Stimulated activated CD8-positive, alpha-beta memory T cell treated with anti-CD3 and anti-CD28 coated beads, Interleukin-4, amount 100 ng/mL, for 24 hours (primary cell): ENCODE data around the gene KMT2A.
"Not testable (repeated sequence)": the region's sequence is repeated elsewhere in the genome, so short reads cannot be mapped to it uniquely, and the experiment has no call there.

Source experiments
- DNase-seq: peaks from one replicate; pipeline ENCODE4 v3.0.0-alpha.2; 2020; ENCODE audit warnings: low read depth

The KMT2A gene

GRCh38 chr11:118435290-118435892 is 901 bp upstream of the KMT2A start:
- peak; percentile 60 for DNase-seq

DNA sequence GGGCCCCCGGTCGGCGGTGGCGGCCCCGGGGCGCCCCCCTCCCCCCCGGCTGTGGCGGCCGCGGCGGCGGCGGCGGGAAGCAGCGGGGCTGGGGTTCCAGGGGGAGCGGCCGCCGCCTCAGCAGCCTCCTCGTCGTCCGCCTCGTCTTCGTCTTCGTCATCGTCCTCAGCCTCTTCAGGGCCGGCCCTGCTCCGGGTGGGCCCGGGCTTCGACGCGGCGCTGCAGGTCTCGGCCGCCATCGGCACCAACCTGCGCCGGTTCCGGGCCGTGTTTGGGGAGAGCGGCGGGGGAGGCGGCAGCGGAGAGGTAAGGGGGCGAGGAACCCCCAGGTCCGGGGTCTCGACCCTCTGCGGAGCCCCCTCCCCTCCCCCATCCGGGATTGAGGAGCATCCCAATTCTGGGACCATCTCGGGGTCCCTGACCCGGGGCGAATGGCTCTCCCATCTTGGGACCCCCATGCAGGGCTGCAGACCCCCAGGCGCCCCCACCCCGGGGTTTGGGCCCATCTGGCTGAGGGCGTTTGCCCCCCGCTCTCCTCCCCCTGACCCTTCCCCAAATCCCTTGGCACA is 431 bp downstream of the KMT2A start:
- DNase-seq, result peak; percentile 19

DNA sequence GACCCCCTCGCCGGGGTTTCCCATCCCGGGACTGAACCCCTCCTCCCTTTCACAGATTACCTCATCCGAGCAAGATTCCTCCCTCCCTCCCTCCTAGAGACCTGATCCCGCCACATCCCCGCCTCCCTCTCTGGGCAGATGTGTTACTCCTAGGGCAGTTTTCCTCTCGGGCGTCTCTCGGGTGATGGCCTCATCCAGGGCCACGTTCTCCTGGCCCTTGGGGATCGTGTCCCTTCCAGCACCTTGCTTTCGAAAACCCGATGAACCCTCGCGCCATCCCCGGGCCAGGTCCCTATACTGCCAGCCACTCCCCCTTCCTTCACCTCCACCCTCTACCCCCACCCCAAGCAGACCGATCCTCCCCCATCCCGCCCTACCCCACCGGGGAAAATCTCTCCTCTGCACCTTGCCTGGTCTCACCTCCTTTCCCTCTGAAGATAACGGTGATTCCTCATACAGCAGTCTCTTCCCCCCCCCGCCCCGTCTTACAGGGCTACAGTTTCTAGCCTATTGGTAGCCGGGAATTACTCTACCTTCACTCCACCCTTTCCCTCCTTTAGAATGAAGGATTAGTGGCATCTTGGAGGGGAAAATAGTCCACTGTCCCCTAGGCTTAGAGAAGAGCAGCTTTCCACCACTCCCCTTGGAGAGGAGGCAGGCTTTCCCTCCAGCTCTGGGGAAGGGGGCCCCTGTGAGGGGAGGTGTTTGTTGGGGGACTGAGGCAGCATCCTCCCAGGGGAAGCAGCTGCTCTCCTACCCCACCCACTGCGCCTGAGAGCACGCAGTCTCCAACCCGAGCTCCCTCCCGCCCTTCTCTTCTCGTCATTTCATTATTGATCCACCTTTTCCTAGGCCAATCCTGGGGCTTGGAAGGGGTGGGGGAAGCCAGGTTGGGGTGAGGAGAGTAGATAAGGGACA is 1.2 kb downstream of the KMT2A start:
- peak; percentile 19 for DNase-seq

- peak; percentile 13 for DNase-seq
Measured at GRCh38 chr11:118438314-118438931, 2.1 kb downstream of the KMT2A start.

DNA sequence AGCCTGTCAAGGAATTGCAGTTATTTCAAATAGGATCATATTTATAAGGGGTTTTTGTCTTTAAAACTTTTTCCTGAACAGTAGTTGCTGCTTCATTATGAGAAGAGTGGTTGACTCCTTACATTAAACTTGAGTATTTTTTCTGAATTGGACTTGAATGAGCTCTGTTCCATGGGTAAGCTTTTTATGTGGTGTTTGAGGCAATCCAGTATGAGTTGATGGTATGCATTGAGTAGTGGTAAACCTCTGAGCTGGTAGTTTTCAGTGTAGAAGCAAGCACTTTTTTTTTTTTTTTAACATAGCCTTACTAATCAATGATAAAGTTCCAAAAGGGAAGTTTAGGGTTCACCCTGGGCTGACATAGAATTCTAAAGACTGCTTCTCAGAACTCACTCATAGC is 3.4 kb downstream of the KMT2A start:
- no peak for DNase-seq

- DNase-seq, result no peak
Measured at GRCh38 chr11:118441770-118442275, 5.5 kb downstream of the KMT2A start.

GRCh38 chr11:118442301-118442700 is 6.0 kb downstream of the KMT2A start:
- no peak for DNase-seq

- no peak for DNase-seq
Measured at GRCh38 chr11:118442908-118443589, 6.8 kb downstream of the KMT2A start.

GRCh38 chr11:118443590-118444218 is 7.4 kb downstream of the KMT2A start:
- DNase-seq, result no peak

DNA sequence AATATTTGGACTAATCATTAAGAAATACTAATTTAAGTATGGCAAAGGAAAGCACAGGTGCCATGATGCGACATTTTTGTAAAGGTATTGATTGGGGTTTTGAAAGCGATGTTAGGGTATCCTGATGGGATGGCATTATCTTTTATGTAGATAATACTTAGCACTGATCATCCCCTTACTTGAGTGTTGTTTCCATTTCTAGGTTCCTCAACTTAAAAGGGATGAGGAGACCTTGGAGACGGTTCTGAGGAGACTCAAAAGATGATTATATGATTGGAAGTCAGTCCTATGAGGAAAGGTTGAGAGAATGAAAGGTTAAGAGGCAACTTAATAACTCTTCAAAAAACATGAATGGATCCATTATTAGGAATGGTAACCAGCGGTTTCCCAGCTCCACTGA is 11.1 kb downstream of the KMT2A start:
- DNase-seq, result no peak

DNA sequence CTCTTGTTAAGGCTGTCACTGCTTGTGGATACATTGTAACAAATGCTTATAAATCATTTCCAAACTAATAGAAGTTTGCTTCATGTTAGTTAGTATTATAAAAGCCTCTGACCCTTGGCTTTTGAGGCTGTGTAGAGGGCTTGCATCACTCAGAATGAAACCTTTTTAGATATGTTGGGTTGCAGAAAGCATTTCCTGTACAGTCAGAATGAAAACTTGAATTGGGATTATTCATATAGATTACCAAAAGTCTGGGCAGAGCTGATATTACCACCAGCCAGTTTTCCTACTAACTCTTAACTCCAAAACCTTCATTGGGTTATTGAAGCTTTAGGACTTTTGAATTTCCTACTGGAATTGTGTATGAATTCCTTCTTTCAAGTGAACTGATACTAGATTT is 12.0 kb downstream of the KMT2A start:
- DNase-seq, result no peak

GRCh38 chr11:118449316-118449918 is 13.1 kb downstream of the KMT2A start:
- no peak for DNase-seq

DNA sequence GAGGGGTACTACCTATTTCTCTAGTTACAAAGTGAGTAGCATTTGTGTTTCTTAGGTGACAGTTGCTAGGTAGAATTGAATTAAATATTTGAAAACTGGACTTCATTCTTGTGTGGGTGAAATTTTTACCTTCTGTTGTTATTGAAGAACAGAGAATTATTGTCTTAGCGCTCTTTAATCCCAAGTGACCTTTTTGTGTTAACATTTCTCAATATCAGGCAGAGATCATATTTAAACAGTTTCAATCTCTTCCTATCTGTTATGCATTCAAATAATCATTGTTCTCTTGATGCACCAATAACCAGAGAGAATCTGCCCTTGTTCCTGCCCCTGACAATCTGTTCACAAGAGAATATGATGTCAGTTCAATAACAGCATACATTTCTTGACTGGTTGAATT is 14.2 kb downstream of the KMT2A start:
- no peak for DNase-seq

DNA sequence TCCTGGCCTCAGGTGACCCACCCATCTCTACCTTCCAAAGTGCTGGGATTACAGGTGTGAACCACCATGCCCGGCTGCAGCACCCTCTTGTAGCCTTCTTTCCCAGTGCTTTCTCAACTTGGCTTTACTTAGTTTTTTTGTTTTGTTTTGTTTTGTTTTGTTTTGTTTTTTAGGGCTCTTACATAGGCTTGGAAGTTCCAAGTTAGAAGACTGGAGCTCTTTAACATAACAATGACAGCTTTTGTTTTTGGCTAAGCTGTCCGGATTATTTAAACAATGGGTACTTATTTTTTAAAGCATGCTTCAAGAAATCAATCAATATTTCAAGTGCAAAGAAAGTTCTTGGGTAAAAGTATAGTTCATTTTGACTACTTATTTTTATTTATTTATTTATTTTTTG is 25.9 kb downstream of the KMT2A start:
- DNase-seq, result no peak

- DNase-seq, result not testable (repeated sequence)
Measured at GRCh38 chr11:118468968-118469367, 32.7 kb downstream of the KMT2A start.

GRCh38 chr11:118471030-118471429 is 34.7 kb downstream of the KMT2A start:
- no peak for DNase-seq

- no peak for DNase-seq
Measured at GRCh38 chr11:118473537-118473936, 37.2 kb downstream of the KMT2A start.

DNA sequence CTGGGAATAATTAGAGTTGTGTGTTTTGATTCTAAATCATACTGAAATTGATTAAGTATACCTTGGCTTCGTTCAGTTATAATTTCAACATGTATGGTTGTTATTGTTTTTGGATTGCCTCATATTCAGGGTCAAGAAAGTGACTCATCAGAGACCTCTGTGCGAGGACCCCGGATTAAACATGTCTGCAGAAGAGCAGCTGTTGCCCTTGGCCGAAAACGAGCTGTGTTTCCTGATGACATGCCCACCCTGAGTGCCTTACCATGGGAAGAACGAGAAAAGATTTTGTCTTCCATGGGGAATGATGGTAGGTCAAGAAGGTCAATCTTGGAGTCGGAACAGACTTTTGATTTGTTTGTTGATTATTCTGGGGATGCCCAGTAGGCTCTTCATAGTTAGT is 40.4 kb downstream of the KMT2A start:
- no peak for DNase-seq

GRCh38 chr11:118481238-118481637 is 44.9 kb downstream of the KMT2A start:
- DNase-seq, result not testable (repeated sequence)

GRCh38 chr11:118484405-118484804 is 48.1 kb downstream of the KMT2A start:
- DNase-seq, result no peak

DNA sequence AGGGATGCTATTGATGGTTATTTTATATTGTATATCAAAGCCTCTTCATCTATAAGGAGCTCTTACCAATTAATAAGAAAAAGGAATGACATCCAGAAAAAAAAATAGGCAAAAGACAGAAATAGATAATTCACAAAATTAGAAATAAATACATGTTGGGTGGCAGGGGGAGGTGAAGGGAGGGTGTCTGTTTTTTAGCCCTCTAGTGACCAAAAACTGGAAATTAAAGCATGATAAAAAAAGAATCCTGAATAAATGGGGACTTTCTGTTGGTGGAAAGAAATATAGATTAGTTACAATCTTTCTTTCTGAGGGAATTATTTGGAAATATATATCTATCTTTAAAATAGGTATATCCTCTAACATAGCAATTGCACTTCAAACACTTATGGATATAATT is 49.0 kb downstream of the KMT2A start:
- no peak for DNase-seq
